K562 (cell line): ENCODE data around the gene DCUN1D1.

Experiments used
- ATF2 ChIP-seq: sonication (generic); formaldehyde crosslinking; IDR thresholded peaks from 2 replicates; pipeline ENCODE4 v1.8.1; 2022; ENCODE audit warnings: missing genetic modification reagents
- CBX8 ChIP-seq: fragments of 200-600 bp; sonication (generic); IDR thresholded peaks from 2 replicates; pipeline ENCODE4 v1.6.1; 2012; ENCODE audit warnings: borderline replicate concordance, mixed run types, low read depth, mild to moderate bottlenecking, moderate library complexity, mixed read lengths, low read length, control low read depth, inconsistent platforms; ENCODE audit not compliant: poor library complexity, severe bottlenecking; ENCODE audit errors: extremely low read depth
- CEBPG ChIP-seq, 3 experiments: fragments of 200-800 bp in 1 of 3; sonication (Bioruptor generic) in 1 of 3; sonication (generic) in 1 of 3; formaldehyde crosslinking in 1 of 3; IDR thresholded peaks in 2 of 3; conservative IDR thresholded peaks in 1 of 3; 2 replicates each; pipeline versions ENCODE4 v1.6.1 to v1.8.0; 2016 to 2022; ENCODE audit warnings: missing compliant biosample characterization in 2 of 3, missing genetic modification characterization in 2 of 3, mild to moderate bottlenecking in 1 of 3, missing genetic modification reagents in 1 of 3
- CTCF ChIP-seq, 3 experiments: IDR thresholded peaks in 2 of 3; conservative IDR thresholded peaks in 1 of 3; 2 replicates each; pipeline ENCODE4 v1.5.1; 2011 to 2012; ENCODE audit warnings: low read length in 3 of 3, mild to moderate bottlenecking in 3 of 3, control low read depth in 2 of 3, improper control_type of control experiment in 1 of 3, inconsistent platforms in 1 of 3, low read depth in 1 of 3, mixed read lengths in 1 of 3, moderate library complexity in 1 of 3; ENCODE audit not compliant: insufficient read depth in 2 of 3
- E2F1 ChIP-seq: sonication (generic); formaldehyde crosslinking; IDR thresholded peaks from 2 replicates; pipeline ENCODE4 v1.8.1; 2023; ENCODE audit warnings: mild to moderate bottlenecking, missing genetic modification reagents, moderate library complexity
- GTF2F1 ChIP-seq: IDR thresholded peaks from 2 replicates; pipeline ENCODE4 v1.6.1; 2011; ENCODE audit warnings: low read depth, low read length, improper control_type of control experiment
- LARP7 ChIP-seq: fragments of 450-650 bp; IDR thresholded peaks from 2 replicates; pipeline ENCODE4 v1.6.1; 2016
- NFE2 ChIP-seq: IDR thresholded peaks from 2 replicates; pipeline ENCODE4 v1.6.1; 2014; ENCODE audit warnings: antibody characterized with exemption, low read depth
- RFX1 ChIP-seq: fragments of 450-650 bp; IDR thresholded peaks from 2 replicates; pipeline ENCODE4 v1.6.1; 2016; ENCODE audit warnings: mild to moderate bottlenecking, moderate library complexity
- SREBF1 ChIP-seq: fragments of 150-350 bp; IDR thresholded peaks from 2 replicates; pipeline ENCODE4 v1.6.1; 2014; ENCODE audit warnings: antibody characterized with exemption, low read depth, low read length, borderline replicate concordance
- ZC3H11A ChIP-seq: IDR thresholded peaks from 2 replicates; pipeline ENCODE4 v1.6.1; 2012; ENCODE audit warnings: low read depth, low read length, improper control_type of control experiment
- ZFP36 ChIP-seq: fragments of 150-350 bp; IDR thresholded peaks from 2 replicates; pipeline ENCODE4 v1.6.1; 2018; ENCODE audit warnings: low read length, low read depth; ENCODE audit not compliant: partially characterized antibody
- ZNF239 ChIP-seq: fragments of 250-450 bp; sonication (Bioruptor Pico); IDR thresholded peaks from 2 replicates; pipeline ENCODE4 v1.4.0; 2020; ENCODE audit warnings: mild to moderate bottlenecking
- ZNF592 ChIP-seq: fragments of 450-650 bp; IDR thresholded peaks from 2 replicates; pipeline ENCODE4 v1.6.1; 2017; ENCODE audit warnings: antibody characterized with exemption, mild to moderate bottlenecking

GRCh38 chr3:182902236-182902635 lies 78.1 kb downstream of the DCUN1D1 start:
- TF ChIP-seq CEBPG (CRISPR knock-in tag; IDR thresholded peaks at IDR 0.05) (no peak), CEBPG (tag; conservative IDR thresholded peaks at IDR 0.05 in 1 of 2, IDR thresholded peaks at IDR 0.05 in 1 of 2) (no peak), GTF2F1 (no peak), ZFP36 (no peak), CTCF (IDR thresholded peaks at IDR 0.05 in 2 of 3, conservative IDR thresholded peaks at IDR 0.05 in 1 of 3; ENCODE audit: insufficient read depth in 2 of 3, low read depth in 1 of 3, low read length in 3 of 3) (no peak), LARP7 (no peak), CBX8 (no peak), ZC3H11A (no peak), E2F1 (no peak), ATF2 (CRISPR knock-in tag) (no peak), SREBF1 (no peak), ZNF592 (no peak), NFE2 (no peak), ZNF239 (CRISPR knock-in tag) (no peak), RFX1 (no peak)
